ENCODE results near the gene TFAM.

- 0 out of 2 replicates have a peak, but pooled peaks have one; percentile 4 for TF ChIP-seq CTCF (conservative IDR thresholded peaks at IDR 0.05)
- no peak for TF ChIP-seq ZFX (IDR thresholded peaks at IDR 0.05)
These were observed 27.3 kb downstream of the TFAM start for GRCh38 chr10:58412502-58412961.

Measured in C4-2B (cell line).